ENCODE measurements around the gene ZNF804A.

DNA sequence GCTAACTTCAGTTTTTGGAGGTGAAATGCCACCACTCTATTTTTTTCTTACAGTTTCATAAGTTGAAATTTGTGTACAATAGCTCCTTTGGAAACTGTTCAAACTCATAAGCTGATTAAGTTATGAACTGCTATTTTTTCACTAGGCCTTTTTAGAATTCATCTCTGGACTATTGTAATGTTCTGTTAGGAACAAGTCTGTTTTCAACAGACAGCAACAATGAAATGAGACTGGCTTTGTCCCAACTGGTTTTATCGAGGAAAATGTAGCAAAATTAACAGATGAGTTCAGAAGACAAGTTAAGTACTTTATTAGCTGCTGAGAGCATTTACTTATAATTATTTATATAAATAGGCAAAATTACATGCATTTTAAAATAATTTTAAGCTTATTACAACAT lies 310.6 kb downstream of the ZNF804A start:
- TF ChIP-seq POLR2A (IDR thresholded peaks at IDR 0.05), result no peak
- TF ChIP-seq, protein P1, sequence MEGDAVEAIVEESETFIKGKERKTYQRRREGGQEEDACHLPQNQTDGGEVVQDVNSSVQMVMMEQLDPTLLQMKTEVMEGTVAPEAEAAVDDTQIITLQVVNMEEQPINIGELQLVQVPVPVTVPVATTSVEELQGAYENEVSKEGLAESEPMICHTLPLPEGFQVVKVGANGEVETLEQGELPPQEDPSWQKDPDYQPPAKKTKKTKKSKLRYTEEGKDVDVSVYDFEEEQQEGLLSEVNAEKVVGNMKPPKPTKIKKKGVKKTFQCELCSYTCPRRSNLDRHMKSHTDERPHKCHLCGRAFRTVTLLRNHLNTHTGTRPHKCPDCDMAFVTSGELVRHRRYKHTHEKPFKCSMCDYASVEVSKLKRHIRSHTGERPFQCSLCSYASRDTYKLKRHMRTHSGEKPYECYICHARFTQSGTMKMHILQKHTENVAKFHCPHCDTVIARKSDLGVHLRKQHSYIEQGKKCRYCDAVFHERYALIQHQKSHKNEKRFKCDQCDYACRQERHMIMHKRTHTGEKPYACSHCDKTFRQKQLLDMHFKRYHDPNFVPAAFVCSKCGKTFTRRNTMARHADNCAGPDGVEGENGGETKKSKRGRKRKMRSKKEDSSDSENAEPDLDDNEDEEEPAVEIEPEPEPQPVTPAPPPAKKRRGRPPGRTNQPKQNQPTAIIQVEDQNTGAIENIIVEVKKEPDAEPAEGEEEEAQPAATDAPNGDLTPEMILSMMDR (IDR thresholded peaks at IDR 0.05), result no peak

Data from uterus (tissue), 2 donors.